Coronary artery (tissue), 2 donors: ENCODE data around the gene TET2.

ENCODE experiments used
- DNase-seq: peaks from one replicate; pipeline ENCODE4 v3.0.0-alpha.2; 2017; ENCODE audit warnings: low spot score
- H3K27ac ChIP-seq, 2 donors: fragments of 200-600 bp; sonication (generic); one replicate each; pipeline ENCODE4 v1.5.1; 2016 to 2019
- H3K4me3 ChIP-seq: fragments of 200-600 bp; sonication (generic); 2 replicates; pipeline ENCODE4 v1.5.1; 2016; ENCODE audit warnings: mild to moderate bottlenecking, moderate library complexity
- CTCF ChIP-seq: fragments of 200-600 bp; sonication (generic); IDR thresholded peaks from one replicate; pipeline ENCODE4 v1.5.1; 2019; ENCODE audit warnings: antibody characterized with exemption

TET2 gene

GRCh38 chr4:105140684-105141490 lies 5.8 kb upstream of the TET2 start:
- TF ChIP-seq CTCF: peak; percentile 40
- H3K4me3 ChIP-seq: no peak overlapping the region
- no peak overlapping the region for H3K27ac ChIP-seq
- DNase-seq: no peak

- Histone ChIP-seq H3K27ac (peak overlapping the region; percentile 82 to 91), H3K4me3 (peak overlapping the region; percentile 93)
- no peak for DNase-seq
- TF ChIP-seq CTCF: no peak
These were observed 1.3 kb upstream of the TET2 start for GRCh38 chr4:105145156-105145902.

GRCh38 chr4:105145903-105146275 lies 787 bp upstream of the TET2 start:
- Histone ChIP-seq H3K4me3 (peak overlapping the region; percentile 93), H3K27ac (peak overlapping the region; percentile 82 to 91)
- no peak for DNase-seq
- TF ChIP-seq CTCF: no peak

- no peak for DNase-seq
- Histone ChIP-seq H3K4me3 (peak overlapping the region; percentile 93), H3K27ac (peak overlapping the region; percentile 82 to 91)
- no peak for TF ChIP-seq CTCF
These were observed 408 bp downstream of the TET2 start for GRCh38 chr4:105147016-105147552.

- peak overlapping the region; percentile 82 to 91 for H3K27ac ChIP-seq
- DNase-seq: peak; percentile 75
- TF ChIP-seq CTCF: no peak
- H3K4me3 ChIP-seq: peak overlapping the region; percentile 93
These were observed 981 bp downstream of the TET2 start for GRCh38 chr4:105147553-105148161.

- no peak for DNase-seq
- peak overlapping the region; percentile 93 for H3K4me3 ChIP-seq
- TF ChIP-seq CTCF: no peak
- no peak overlapping the region for H3K27ac ChIP-seq
These were observed 1.7 kb downstream of the TET2 start for GRCh38 chr4:105148356-105148755.
